ENCODE results near the gene EBNA1BP2.

DNA sequence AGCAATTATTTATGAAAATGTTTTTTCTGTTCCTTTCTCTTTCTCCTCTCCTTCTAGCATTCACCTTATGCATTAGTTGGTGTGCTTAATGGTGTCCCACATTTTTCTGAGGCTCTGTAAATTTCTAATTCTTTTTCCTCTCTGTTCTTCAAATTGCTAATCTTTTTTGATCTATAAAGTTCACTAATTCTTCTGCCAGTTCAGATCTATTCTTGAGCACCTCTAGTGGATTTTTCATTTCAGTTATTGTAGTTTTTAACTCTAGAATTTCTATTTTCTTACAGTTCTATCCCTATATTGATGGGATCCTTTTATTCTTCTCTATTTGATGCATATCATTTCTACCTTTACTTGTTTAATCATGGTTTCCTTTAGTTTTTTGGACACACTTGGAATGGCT is 22.4 kb upstream of the EBNA1BP2 start:
- TF ChIP-seq, protein P1, sequence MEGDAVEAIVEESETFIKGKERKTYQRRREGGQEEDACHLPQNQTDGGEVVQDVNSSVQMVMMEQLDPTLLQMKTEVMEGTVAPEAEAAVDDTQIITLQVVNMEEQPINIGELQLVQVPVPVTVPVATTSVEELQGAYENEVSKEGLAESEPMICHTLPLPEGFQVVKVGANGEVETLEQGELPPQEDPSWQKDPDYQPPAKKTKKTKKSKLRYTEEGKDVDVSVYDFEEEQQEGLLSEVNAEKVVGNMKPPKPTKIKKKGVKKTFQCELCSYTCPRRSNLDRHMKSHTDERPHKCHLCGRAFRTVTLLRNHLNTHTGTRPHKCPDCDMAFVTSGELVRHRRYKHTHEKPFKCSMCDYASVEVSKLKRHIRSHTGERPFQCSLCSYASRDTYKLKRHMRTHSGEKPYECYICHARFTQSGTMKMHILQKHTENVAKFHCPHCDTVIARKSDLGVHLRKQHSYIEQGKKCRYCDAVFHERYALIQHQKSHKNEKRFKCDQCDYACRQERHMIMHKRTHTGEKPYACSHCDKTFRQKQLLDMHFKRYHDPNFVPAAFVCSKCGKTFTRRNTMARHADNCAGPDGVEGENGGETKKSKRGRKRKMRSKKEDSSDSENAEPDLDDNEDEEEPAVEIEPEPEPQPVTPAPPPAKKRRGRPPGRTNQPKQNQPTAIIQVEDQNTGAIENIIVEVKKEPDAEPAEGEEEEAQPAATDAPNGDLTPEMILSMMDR (IDR thresholded peaks at IDR 0.05; ENCODE audit: low read depth, low read length): no peak
- no peak for TF ChIP-seq MYC (IDR thresholded peaks at IDR 0.05; ENCODE audit: low read depth, low read length)
